ENCODE results near the gene MAFG.

The MAFG gene

DNA sequence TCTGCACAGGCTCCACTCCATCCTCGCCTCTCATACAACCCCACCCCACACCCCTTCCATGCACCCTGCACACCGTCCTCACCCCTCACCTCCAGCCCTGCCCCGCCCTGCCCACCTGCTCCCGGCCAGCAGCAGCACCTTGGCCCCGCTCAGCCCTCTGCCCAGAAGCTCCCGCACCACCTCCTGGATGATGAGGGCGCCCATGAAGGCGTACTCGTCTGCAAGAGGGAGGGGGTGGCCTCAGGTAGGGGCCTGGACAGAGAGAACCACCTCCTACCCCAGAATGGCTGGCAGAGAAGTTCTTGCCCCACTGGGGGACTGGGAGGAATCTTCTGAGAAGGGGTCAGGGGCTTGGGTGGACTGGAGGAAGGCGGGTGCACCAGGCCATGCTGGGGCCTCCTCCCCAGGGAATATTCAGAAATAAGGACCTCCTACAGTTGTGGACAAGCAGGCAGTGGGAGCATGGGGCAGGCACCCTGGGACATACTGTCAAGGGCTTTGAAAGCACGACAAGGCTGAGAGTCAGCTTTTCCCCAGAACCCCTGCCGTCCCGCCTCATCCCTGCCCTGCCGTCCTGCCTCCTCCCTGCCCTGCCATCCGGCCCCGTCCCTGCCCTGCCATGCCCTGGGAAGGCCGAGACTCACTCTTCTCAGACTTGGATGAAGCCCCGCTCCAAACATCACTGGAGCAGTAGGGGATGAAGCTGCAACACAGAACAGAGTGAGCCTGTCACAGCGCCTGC is 30.3 kb upstream of the MAFG start:
- H3K4me3 ChIP-seq (ENCODE audit: low read depth, low read length), result no peak overlapping the region
- no peak for DNase-seq (ENCODE audit: low read depth)
- TF ChIP-seq, protein P1, sequence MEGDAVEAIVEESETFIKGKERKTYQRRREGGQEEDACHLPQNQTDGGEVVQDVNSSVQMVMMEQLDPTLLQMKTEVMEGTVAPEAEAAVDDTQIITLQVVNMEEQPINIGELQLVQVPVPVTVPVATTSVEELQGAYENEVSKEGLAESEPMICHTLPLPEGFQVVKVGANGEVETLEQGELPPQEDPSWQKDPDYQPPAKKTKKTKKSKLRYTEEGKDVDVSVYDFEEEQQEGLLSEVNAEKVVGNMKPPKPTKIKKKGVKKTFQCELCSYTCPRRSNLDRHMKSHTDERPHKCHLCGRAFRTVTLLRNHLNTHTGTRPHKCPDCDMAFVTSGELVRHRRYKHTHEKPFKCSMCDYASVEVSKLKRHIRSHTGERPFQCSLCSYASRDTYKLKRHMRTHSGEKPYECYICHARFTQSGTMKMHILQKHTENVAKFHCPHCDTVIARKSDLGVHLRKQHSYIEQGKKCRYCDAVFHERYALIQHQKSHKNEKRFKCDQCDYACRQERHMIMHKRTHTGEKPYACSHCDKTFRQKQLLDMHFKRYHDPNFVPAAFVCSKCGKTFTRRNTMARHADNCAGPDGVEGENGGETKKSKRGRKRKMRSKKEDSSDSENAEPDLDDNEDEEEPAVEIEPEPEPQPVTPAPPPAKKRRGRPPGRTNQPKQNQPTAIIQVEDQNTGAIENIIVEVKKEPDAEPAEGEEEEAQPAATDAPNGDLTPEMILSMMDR (IDR thresholded peaks at IDR 0.05; ENCODE audit: insufficient read depth, low read depth, low read length, missing control alignments), result no peak

DNA sequence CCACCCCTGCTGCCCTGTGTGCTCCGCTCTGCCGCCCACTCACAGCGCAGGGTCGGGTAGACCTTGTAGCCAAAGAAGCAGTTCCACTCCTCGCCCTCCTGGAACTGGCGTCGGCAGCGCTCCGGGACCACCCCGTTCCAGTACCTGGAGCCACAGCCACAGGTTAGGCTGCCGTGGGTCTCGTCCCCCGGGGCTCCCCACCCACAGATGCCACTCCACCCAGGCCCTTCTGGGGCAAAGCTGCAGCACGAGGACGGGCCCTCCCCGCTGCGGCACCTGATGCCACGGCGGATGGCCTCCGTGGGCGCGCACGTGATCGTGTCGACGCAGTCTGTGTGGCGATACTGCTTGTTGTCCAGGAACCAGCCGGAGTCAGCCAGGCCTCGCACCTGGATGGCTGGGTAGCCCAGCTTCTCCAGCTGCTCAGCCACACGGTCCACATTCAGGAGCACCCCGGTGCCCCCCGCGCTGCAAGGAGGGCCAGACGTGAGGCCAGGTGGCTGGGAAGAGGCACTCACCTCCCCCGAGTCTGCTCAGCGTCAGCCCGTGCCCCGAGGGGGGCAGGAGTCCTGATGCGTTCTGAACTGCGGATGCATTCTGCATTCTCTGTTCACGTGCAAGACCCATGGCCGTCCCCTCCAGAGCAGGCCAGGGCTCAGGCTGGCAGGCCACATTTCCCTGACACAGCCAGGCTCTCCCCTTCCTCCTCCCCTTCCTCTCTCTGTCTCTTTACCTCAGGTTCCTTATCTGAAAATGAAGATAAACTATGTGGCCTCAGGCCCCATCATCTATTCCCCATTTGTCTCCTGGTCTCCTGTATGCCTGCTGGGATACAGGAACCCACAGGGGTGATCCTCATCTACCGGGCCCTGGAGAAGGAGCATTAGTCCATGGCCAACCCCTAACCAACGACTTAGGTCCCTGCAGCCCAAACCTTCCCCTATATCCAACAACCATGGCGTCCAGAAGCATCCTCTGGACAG is 29.4 kb upstream of the MAFG start:
- TF ChIP-seq, protein P1 (IDR thresholded peaks at IDR 0.05; ENCODE audit: insufficient read depth, low read depth, low read length, missing control alignments), result no peak
- DNase-seq (ENCODE audit: low read depth), result no peak
- H3K4me3 ChIP-seq (ENCODE audit: low read depth, low read length), result no peak overlapping the region

- H3K4me3 ChIP-seq (ENCODE audit: low read depth, low read length), result no peak overlapping the region
- DNase-seq (ENCODE audit: low read depth), result no peak
- TF ChIP-seq, protein P1 (IDR thresholded peaks at IDR 0.05; ENCODE audit: insufficient read depth, low read depth, low read length, missing control alignments), result no peak
Observed at GRCh38 chr17:81955756-81956544, 28.4 kb upstream of the MAFG start.

DNA sequence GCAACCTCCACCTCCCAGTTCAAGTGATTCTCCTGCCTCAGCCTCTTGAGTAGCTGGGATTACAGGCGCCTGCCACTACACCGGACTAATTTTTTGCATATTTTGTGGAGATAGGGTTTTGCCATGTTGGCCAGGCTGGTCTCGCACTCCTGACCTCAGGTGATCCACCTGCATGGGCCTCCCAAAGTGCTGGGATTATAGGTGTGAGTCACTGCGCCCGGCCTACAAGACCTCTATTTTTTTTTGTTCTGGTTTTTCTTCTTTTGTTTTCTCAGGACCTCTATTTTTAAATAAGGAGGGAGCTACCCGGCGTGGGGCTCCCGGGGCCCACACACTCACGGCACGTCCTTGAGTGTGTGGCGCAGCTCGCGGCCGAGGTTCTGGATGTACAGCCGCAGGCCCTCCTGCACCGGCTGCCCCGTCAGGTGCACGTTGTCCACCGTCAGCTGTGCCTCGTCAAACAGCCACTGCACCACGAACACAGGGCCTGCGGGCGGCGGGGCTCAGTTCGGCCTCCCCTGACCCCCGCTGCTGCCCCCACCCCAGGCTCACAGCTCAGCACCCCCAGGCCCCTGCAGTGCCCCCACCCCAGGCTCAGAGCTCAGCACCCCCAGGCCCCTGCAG is 27.6 kb upstream of the MAFG start:
- no peak overlapping the region for H3K4me3 ChIP-seq (ENCODE audit: low read depth, low read length)
- TF ChIP-seq, protein P1 (IDR thresholded peaks at IDR 0.05; ENCODE audit: insufficient read depth, low read depth, low read length, missing control alignments), result no peak
- no peak for DNase-seq (ENCODE audit: low read depth)

GRCh38 chr17:81954131-81955057 is 26.9 kb upstream of the MAFG start:
- no peak overlapping the region for H3K4me3 ChIP-seq (ENCODE audit: low read depth, low read length)
- TF ChIP-seq, protein P1 (IDR thresholded peaks at IDR 0.05; ENCODE audit: insufficient read depth, low read depth, low read length, missing control alignments), result no peak
- DNase-seq (ENCODE audit: low read depth), result no peak
